CD8-positive, alpha-beta memory T cell (primary cell): ENCODE results near the gene DUSP8. TPM values are rescaled to one million over a fixed set of nuclear protein-coding genes. Genes with fewer than 3 reads are reported as not detected.

Experiments used
- CTCF ChIA-PET: fragments of 350-600 bp; sonication (Branson Sonifier 250); formaldehyde crosslinking; loops from one replicate; lab custom pipeline; 2021; ENCODE audit warnings: antibody characterized with exemption; lab: Charles Lee
- POLR2A ChIA-PET: fragments of 350-600 bp; sonication (Branson Sonifier 250); formaldehyde crosslinking; loops from one replicate; lab custom pipeline; 2021; ENCODE audit warnings: antibody characterized with exemption; lab: Charles Lee
- DNase-seq, 5 donors: peaks; one replicate each; pipeline versions ENCODE4 v3.0.0 to v3.0.0-alpha.2; 2020 to 2022; ENCODE audit warnings: mixed read lengths in 1 of 5
- H3K27ac ChIP-seq: one replicate; pipeline ENCODE4 v1.7.0; 2013; ENCODE audit warnings: low read depth, mild to moderate bottlenecking, low read length, moderate library complexity
- H3K27me3 ChIP-seq: 2 replicates; pipeline ENCODE4 v1.7.0; 2013; ENCODE audit warnings: low read length, mild to moderate bottlenecking; ENCODE audit not compliant: insufficient read depth, poor library complexity, severe bottlenecking
- H3K36me3 ChIP-seq: 2 replicates; pipeline ENCODE4 v1.7.0; 2013; ENCODE audit warnings: mild to moderate bottlenecking, low read length, moderate library complexity; ENCODE audit not compliant: insufficient read depth
- H3K4me1 ChIP-seq: 2 replicates; pipeline ENCODE4 v1.7.0; 2013; ENCODE audit warnings: mild to moderate bottlenecking, low read length, moderate library complexity; ENCODE audit not compliant: insufficient read depth
- H3K4me3 ChIP-seq: 2 replicates; pipeline ENCODE4 v1.7.0; 2013; ENCODE audit warnings: mild to moderate bottlenecking, low read length
- H3K9me3 ChIP-seq: 2 replicates; pipeline ENCODE4 v1.7.0; 2013; ENCODE audit warnings: mild to moderate bottlenecking, low read length
- H3K27ac Mint-ChIP-seq, 8 donors: one replicate each; pipeline ENCODE4 v1.8.0; 2020 to 2021; ENCODE audit warnings: mixed read lengths in 8 of 8, mild to moderate bottlenecking in 6 of 8, inconsistent platforms in 3 of 8, moderate library complexity in 3 of 8
- H3K27me3 Mint-ChIP-seq, 2 donors: one replicate each; pipeline ENCODE4 v1.8.0; 2020 to 2021; ENCODE audit warnings: mixed read lengths in 2 of 2, mild to moderate bottlenecking in 1 of 2, moderate library complexity in 1 of 2
- H3K36me3 Mint-ChIP-seq, 3 donors: one replicate each; pipeline ENCODE4 v1.8.0; 2020 to 2021; ENCODE audit warnings: mixed read lengths in 3 of 3, inconsistent platforms in 1 of 3, mild to moderate bottlenecking in 1 of 3
- H3K4me1 Mint-ChIP-seq, 3 donors: one replicate each; pipeline ENCODE4 v1.8.0; 2020 to 2021; ENCODE audit warnings: mixed read lengths in 3 of 3, inconsistent platforms in 1 of 3, mild to moderate bottlenecking in 1 of 3
- H3K4me3 Mint-ChIP-seq, 7 donors: one replicate each; pipeline ENCODE4 v1.8.0; 2020 to 2021; ENCODE audit warnings: mixed read lengths in 7 of 7, mild to moderate bottlenecking in 6 of 7, moderate library complexity in 4 of 7, inconsistent platforms in 2 of 7
- H3K9me3 Mint-ChIP-seq, 5 donors: one replicate each; pipeline ENCODE4 v1.8.0; 2020 to 2022; ENCODE audit warnings: mixed read lengths in 5 of 5, mild to moderate bottlenecking in 3 of 5, moderate library complexity in 2 of 5, inconsistent platforms in 1 of 5
- polyA plus RNA-seq: library from polyadenylated mRNA; unstranded; fragments of 300-500 nt; fragmentation: Illumina TruSeq; gene quantifications from one replicate; pipeline ENCODE4 v1.2.3, GENCODE V29; 2021
- total RNA-seq, 2 experiments: library from RNA; stranded (reverse); gene quantifications; one replicate each; pipeline ENCODE4 v1.2.3, GENCODE V29; 2021

Gene DUSP8
- total and polyA plus RNA-seq, 3 experiments from 2014 or later: 0.75 to 4.0 (median 2.3) TPM

DNA sequence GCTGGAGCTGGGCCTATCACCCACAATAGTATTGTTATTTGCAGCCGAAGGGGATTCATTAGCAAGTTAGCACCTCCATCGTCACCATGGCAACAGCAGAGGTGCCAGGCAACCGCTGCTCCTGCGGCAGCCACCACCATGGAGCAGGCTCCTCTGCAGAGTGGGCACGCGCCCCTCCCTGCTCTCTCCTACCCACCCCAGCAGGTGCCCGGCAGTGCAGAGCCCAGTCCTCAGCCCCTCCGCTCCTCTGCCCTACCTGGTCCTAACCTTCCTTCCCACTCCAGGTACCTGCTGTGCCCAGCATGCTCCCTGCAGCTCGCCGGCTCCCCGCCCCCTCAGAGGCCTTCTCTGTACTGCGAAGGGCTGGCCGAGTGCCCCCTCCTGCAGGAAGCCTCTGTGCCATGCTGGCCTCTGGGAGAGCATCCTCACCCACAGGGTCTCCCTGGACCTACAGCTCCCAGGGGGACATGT is 3.6 kb downstream of the DUSP8 start:
- peaks cover 28% of the 10 kb centered on the region for H3K4me1 ChIP-seq

GRCh38 chr11:1567721-1568100 is 4.4 kb downstream of the DUSP8 start:
- H3K4me1 ChIP-seq: peaks cover 27% of the 10 kb centered on the region

More for the DNA sequence above, 3.6 kb downstream of the DUSP8 start:
- H3K36me3 Mint-ChIP-seq: peaks cover 0 to 11% (median 0%) of the 10 kb centered on the region in 3 donors
- no peaks in the 10 kb centered on the region for H3K27me3 ChIP-seq
- no peaks in the 10 kb centered on the region for H3K36me3 ChIP-seq
- POLR2A ChIA-PET: no interaction called here
- H3K4me1 Mint-ChIP-seq: peaks cover 19 to 35% (median 20%) of the 10 kb centered on the region in 3 donors
- H3K9me3 ChIP-seq: no peaks in the 10 kb centered on the region
- H3K27ac Mint-ChIP-seq: peak overlapping the region; percentile 59 to 97 (median 86)
- no peak overlapping the region for H3K27ac ChIP-seq
- H3K27me3 Mint-ChIP-seq: no peaks in the 10 kb centered on the region
- H3K9me3 Mint-ChIP-seq: peaks cover 0 to 2% (median 0%) of the 10 kb centered on the region in 5 donors
- H3K4me3 Mint-ChIP-seq: peak overlapping the region; percentile 23 to 88 (median 59)
- no peak overlapping the region for H3K4me3 ChIP-seq
- DNase-seq: peak; percentile 34 to 90 (median 77)
- CTCF ChIA-PET: interaction anchor here (13.9 kb wide), 1 partner anchor 22 kb away, joined by 152 read pairs; no protein-coding TSS in a partner anchor

GRCh38 chr11:1567052-1567720 is 4.9 kb downstream of the DUSP8 start:
- peaks cover 27% of the 10 kb centered on the region for H3K4me1 ChIP-seq
- H3K4me3 ChIP-seq: no peak overlapping the region
- Mint-ChIP-seq H3K27ac (peak overlapping the region in 3 of 8 donors; percentile 61 to 97 (median 77)), H3K9me3 (peaks cover 0 to 2% (median 0%) of the 10 kb centered on the region in 5 donors), H3K4me1 (peaks cover 19 to 32% (median 19%) of the 10 kb centered on the region in 3 donors), H3K4me3 (no peak overlapping the region), H3K27me3 (peaks cover 0 to 2% of the 10 kb centered on the region in 2 donors), H3K36me3 (peaks cover 0 to 18% (median 2%) of the 10 kb centered on the region in 3 donors)
- no peak overlapping the region for H3K27ac ChIP-seq
- no peaks in the 10 kb centered on the region for H3K27me3 ChIP-seq
- no peaks in the 10 kb centered on the region for H3K36me3 ChIP-seq
- DNase-seq: no peak
- ChIA-PET CTCF (interaction anchor here (13.9 kb wide), 1 partner anchor 20 kb away, joined by 152 read pairs; no protein-coding TSS in a partner anchor), POLR2A (no interaction called here)
- no peaks in the 10 kb centered on the region for H3K9me3 ChIP-seq

More at GRCh38 chr11:1567721-1568100, 4.4 kb downstream of the DUSP8 start:
- no peak overlapping the region for H3K4me3 ChIP-seq
- Mint-ChIP-seq H3K36me3 (peaks cover 0 to 13% (median 0%) of the 10 kb centered on the region in 3 donors), H3K27ac (peak overlapping the region in 4 of 8 donors; percentile 59 to 97 (median 86)), H3K27me3 (no peaks in the 10 kb centered on the region), H3K9me3 (peaks cover 0 to 2% (median 0%) of the 10 kb centered on the region in 5 donors), H3K4me1 (peaks cover 19 to 32% (median 19%) of the 10 kb centered on the region in 3 donors), H3K4me3 (peak overlapping the region in 1 of 7 donors; percentile 87)
- ChIA-PET POLR2A (no interaction called here), CTCF (interaction anchor here (13.9 kb wide), 1 partner anchor 21 kb away, joined by 152 read pairs; no protein-coding TSS in a partner anchor)
- no peaks in the 10 kb centered on the region for H3K27me3 ChIP-seq
- H3K27ac ChIP-seq: no peak overlapping the region
- H3K9me3 ChIP-seq: no peaks in the 10 kb centered on the region
- H3K36me3 ChIP-seq: no peaks in the 10 kb centered on the region
- DNase-seq: no peak

GRCh38 chr11:1566381-1567051 is 5.6 kb downstream of the DUSP8 start:
- no peak overlapping the region for H3K27ac ChIP-seq
- no peaks in the 10 kb centered on the region for H3K9me3 ChIP-seq
- H3K4me1 ChIP-seq: peaks cover 27% of the 10 kb centered on the region
- Mint-ChIP-seq H3K4me1 (peaks cover 19 to 32% (median 19%) of the 10 kb centered on the region in 3 donors), H3K4me3 (no peak overlapping the region), H3K9me3 (peaks cover 0 to 2% (median 0%) of the 10 kb centered on the region in 5 donors), H3K27me3 (peaks cover 0 to 2% of the 10 kb centered on the region in 2 donors), H3K27ac (peak overlapping the region in 4 of 8 donors; percentile 23 to 97 (median 69)), H3K36me3 (peaks cover 0 to 21% (median 2%) of the 10 kb centered on the region in 3 donors)
- ChIA-PET POLR2A (no interaction called here), CTCF (interaction anchor here (1.5 to 13.9 kb wide), 2 partner anchors 7 to 20 kb away, joined by 4 to 152 read pairs; no protein-coding TSS in a partner anchor)
- H3K4me3 ChIP-seq: no peak overlapping the region
- H3K27me3 ChIP-seq: no peaks in the 10 kb centered on the region
- no peak for DNase-seq
- no peaks in the 10 kb centered on the region for H3K36me3 ChIP-seq

DNA sequence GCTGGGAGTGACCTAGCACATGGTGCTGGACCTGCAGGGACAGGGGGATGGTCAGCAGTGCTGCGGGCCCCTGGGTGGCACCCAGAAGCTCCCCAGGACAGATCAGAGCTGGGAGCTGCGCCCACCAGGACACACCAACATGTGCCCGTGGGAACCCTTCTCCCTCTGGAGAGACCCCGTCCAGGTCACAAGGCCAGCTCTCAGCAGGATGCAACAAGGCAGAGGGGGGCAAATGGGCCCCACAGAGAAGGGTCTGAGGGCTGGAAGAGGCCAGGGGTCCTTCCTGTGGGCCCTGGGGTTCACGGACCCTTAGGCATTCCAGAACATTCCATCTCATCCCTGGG is 6.2 kb downstream of the DUSP8 start:
- Histone ChIP-seq H3K4me3 (no peak overlapping the region), H3K27me3 (no peaks in the 10 kb centered on the region), H3K4me1 (peaks cover 22% of the 10 kb centered on the region), H3K9me3 (no peaks in the 10 kb centered on the region), H3K27ac (no peak overlapping the region), H3K36me3 (no peaks in the 10 kb centered on the region)
- no peak for DNase-seq
- peaks cover 19 to 31% (median 19%) of the 10 kb centered on the region in 3 donors for H3K4me1 Mint-ChIP-seq
- no peak overlapping the region for H3K4me3 Mint-ChIP-seq
- peaks cover 0 to 22% (median 2%) of the 10 kb centered on the region in 3 donors for H3K36me3 Mint-ChIP-seq
- H3K9me3 Mint-ChIP-seq: peaks cover 0 to 2% (median 0%) of the 10 kb centered on the region in 5 donors
- ChIA-PET CTCF (interaction anchor here (1.3 to 13.9 kb wide), 4 partner anchors 8 to 19 kb away, joined by 3 to 152 read pairs (median 5); no protein-coding TSS in a partner anchor), POLR2A (no interaction called here)
- H3K27me3 Mint-ChIP-seq: peaks cover 0 to 2% of the 10 kb centered on the region in 2 donors
- H3K27ac Mint-ChIP-seq: peak overlapping the region in 1 of 8 donors; percentile 14

GRCh38 chr11:1565173-1565903 is 6.7 kb downstream of the DUSP8 start:
- H3K27ac Mint-ChIP-seq: peak overlapping the region in 1 of 8 donors; percentile 36
- peaks cover 15 to 26% (median 19%) of the 10 kb centered on the region in 3 donors for H3K4me1 Mint-ChIP-seq
- no peaks in the 10 kb centered on the region for H3K36me3 ChIP-seq
- ChIA-PET POLR2A (no interaction called here), CTCF (interaction anchor here (1.3 to 13.9 kb wide), 5 partner anchors 9 to 19 kb away, joined by 3 to 152 read pairs (median 4); no protein-coding TSS in a partner anchor)
- no peaks in the 10 kb centered on the region for H3K27me3 ChIP-seq
- no peaks in the 10 kb centered on the region for H3K9me3 ChIP-seq
- H3K9me3 Mint-ChIP-seq: peaks cover 0 to 2% (median 0%) of the 10 kb centered on the region in 5 donors
- H3K4me3 Mint-ChIP-seq: no peak overlapping the region
- no peak overlapping the region for H3K27ac ChIP-seq
- H3K4me3 ChIP-seq: no peak overlapping the region
- peaks cover 0 to 26% (median 2%) of the 10 kb centered on the region in 3 donors for H3K36me3 Mint-ChIP-seq
- H3K4me1 ChIP-seq: peaks cover 17% of the 10 kb centered on the region
- DNase-seq: no peak
- peaks cover 0 to 2% of the 10 kb centered on the region in 2 donors for H3K27me3 Mint-ChIP-seq

DNA sequence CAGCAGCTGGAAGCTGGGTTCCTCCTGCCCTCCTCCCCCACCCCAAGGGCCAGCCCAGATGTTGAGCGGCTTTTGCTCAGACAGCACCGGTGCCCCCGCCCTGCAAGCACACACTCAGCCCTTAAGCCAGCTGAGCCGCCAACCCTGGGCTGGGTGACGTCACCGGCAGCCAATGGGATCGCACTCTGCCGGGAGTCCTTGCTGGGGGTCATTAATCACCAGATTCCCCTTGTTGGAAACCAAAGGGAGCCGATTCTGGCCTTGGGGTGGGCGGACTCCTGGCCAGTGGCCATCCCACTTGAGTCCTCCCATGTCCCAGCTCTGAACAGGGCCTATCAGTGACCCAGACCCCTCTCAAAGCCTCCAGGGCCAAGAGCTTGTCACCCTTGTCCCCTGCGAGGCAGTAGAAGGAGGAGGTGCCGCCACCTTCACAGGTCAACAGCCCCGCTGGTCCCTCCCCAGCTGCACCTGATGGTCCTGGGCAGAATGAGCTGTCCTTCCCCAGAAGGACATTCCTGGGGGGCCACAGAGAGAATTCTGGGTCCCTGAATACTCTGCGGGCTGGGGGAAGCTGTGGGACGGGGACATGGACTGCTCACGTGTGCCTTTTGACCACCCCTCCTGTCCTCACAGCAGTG is 7.4 kb downstream of the DUSP8 start:
- CTCF ChIA-PET: interaction anchor here (1.3 to 13.9 kb wide), 4 partner anchors 9 to 18 kb away, joined by 3 to 152 read pairs (median 4); no protein-coding TSS in a partner anchor
- peak in 1 of 5 donors; percentile 10 for DNase-seq

More for the DNA sequence above, 7.4 kb downstream of the DUSP8 start:
- POLR2A ChIA-PET: no interaction called here
- peak overlapping the region in 2 of 8 donors; percentile 36 to 50 for H3K27ac Mint-ChIP-seq
- peaks cover 15 to 19% (median 17%) of the 10 kb centered on the region in 3 donors for H3K4me1 Mint-ChIP-seq
- Histone ChIP-seq H3K27ac (no peak overlapping the region), H3K36me3 (no peaks in the 10 kb centered on the region), H3K27me3 (no peaks in the 10 kb centered on the region), H3K4me3 (no peak overlapping the region), H3K9me3 (no peaks in the 10 kb centered on the region), H3K4me1 (peaks cover 10% of the 10 kb centered on the region)
- H3K36me3 Mint-ChIP-seq: peaks cover 0 to 29% (median 2%) of the 10 kb centered on the region in 3 donors
- no peak overlapping the region for H3K4me3 Mint-ChIP-seq
- H3K9me3 Mint-ChIP-seq: peaks cover 0 to 2% (median 0%) of the 10 kb centered on the region in 5 donors
- peaks cover 0 to 2% of the 10 kb centered on the region in 2 donors for H3K27me3 Mint-ChIP-seq
